CD4-positive, alpha-beta T cell (primary cell): Measurements from ENCODE around the gene SSH2. TPM values are rescaled to one million over a fixed set of nuclear protein-coding genes. Genes with fewer than 3 reads are reported as not detected.
"Not testable (repeated sequence)": the region's sequence is repeated elsewhere in the genome, so short reads cannot be mapped to it uniquely, and the experiment has no call there.

Experiments
- ATAC-seq: fragments of 200-7000 bp; cut with Tn5 transposase; one replicate; pipeline ENCODE4 v1.10.0; 2022; ENCODE audit warnings: mild to moderate bottlenecking; ENCODE audit not compliant: poor library complexity
- CTCF ChIA-PET: fragments of 350-600 bp; sonication (Branson Sonifier 250); formaldehyde crosslinking; loops from one replicate; lab custom pipeline; 2021; ENCODE audit warnings: antibody characterized with exemption, inconsistent platforms; lab: Charles Lee
- POLR2A ChIA-PET: fragments of 350-600 bp; sonication (Branson Sonifier 250); formaldehyde crosslinking; loops from one replicate; lab custom pipeline; 2021; ENCODE audit warnings: antibody characterized with exemption, inconsistent platforms; lab: Charles Lee
- DNase-seq, 14 experiments: peaks; one replicate each; pipeline ENCODE4 v3.0.0-alpha.2; 2013 to 2020; ENCODE audit warnings: mixed read lengths in 2 of 14
- H3K27ac ChIP-seq, 2 donors: one replicate each; pipeline versions ENCODE4 v1.5.1 to v1.7.0; 2013; ENCODE audit warnings: low read length in 2 of 2, low read depth in 1 of 2, mild to moderate bottlenecking in 1 of 2
- H3K27me3 ChIP-seq, 2 experiments: 1 replicate in 1 of 2; 2 replicates in 1 of 2; pipeline versions ENCODE4 v1.6.1 to v1.7.0; 2013; ENCODE audit warnings: low read length in 2 of 2, control low read depth in 1 of 2, mild to moderate bottlenecking in 1 of 2, moderate library complexity in 1 of 2; ENCODE audit not compliant: insufficient read depth in 2 of 2, control insufficient read depth in 1 of 2
- H3K36me3 ChIP-seq: one replicate; pipeline ENCODE4 v1.6.1; 2013; ENCODE audit warnings: low read length, control low read depth; ENCODE audit not compliant: insufficient read depth
- H3K4me1 ChIP-seq: one replicate; pipeline ENCODE4 v1.6.1; 2013; ENCODE audit warnings: low read length, control low read depth; ENCODE audit not compliant: insufficient read depth
- H3K4me3 ChIP-seq: one replicate; pipeline ENCODE4 v1.5.1; 2013; ENCODE audit warnings: mild to moderate bottlenecking, low read length, moderate library complexity
- H3K9me3 ChIP-seq, 2 experiments: 1 replicate in 1 of 2; 2 replicates in 1 of 2; pipeline versions ENCODE4 v1.6.1 to v1.7.0; 2013; ENCODE audit warnings: low read length in 2 of 2, mild to moderate bottlenecking in 2 of 2, control low read depth in 1 of 2, moderate library complexity in 1 of 2; ENCODE audit not compliant: control insufficient read depth in 1 of 2, insufficient read depth in 1 of 2
- H3K27ac Mint-ChIP-seq: one replicate; pipeline ENCODE4 v1.8.0; 2020; ENCODE audit warnings: mixed read lengths
- H3K27me3 Mint-ChIP-seq: one replicate; pipeline ENCODE4 v1.8.0; 2021; ENCODE audit warnings: mixed read lengths
- H3K36me3 Mint-ChIP-seq: one replicate; pipeline ENCODE4 v1.8.0; 2021; ENCODE audit warnings: low read depth, mixed read lengths
- H3K4me1 Mint-ChIP-seq: one replicate; pipeline ENCODE4 v1.8.0; 2021; ENCODE audit warnings: low read depth, mixed read lengths
- H3K4me3 Mint-ChIP-seq: one replicate; pipeline ENCODE4 v1.8.0; 2020; ENCODE audit warnings: mild to moderate bottlenecking, mixed read lengths
- H3K9me3 Mint-ChIP-seq: one replicate; pipeline ENCODE4 v1.8.0; 2020; ENCODE audit warnings: mixed read lengths
- CTCF ChIP-seq: fragments of 200-600 bp; IDR thresholded peaks from one replicate; pipeline ENCODE4 v1.8.0; 2022; ENCODE audit warnings: antibody characterized with exemption, mild to moderate bottlenecking
- intact Hi-C, 2 experiments: fragments of 100-400 bp; cut with DNase I in 1 of 2; cut with micrococcal nuclease in 1 of 2; formaldehyde crosslinking; loops; one replicate each; pipeline versions ENCODE4 v1.15.1 to v1.9.0; 2023 to 2025; cut with DNase I, micrococcal nuclease
- total RNA-seq, 174 experiments: library from RNA in 2 of 174; stranded (reverse) in 2 of 174; gene quantifications; one replicate each; pipeline ENCODE4 v1.2.3 and lab custom pipeline; 2021 to 2026

Gene SSH2
- total RNA-seq, 2 experiments from 2014 or later: 73.4 to 81.5 TPM

- H3K9me3 ChIP-seq: no peaks in the 10 kb centered on the region
- H3K27ac ChIP-seq: no peak overlapping the region
- no peaks in the 10 kb centered on the region for H3K27me3 ChIP-seq
- H3K4me1 ChIP-seq: peaks cover 3% of the 10 kb centered on the region
- H3K27me3 Mint-ChIP-seq: no peaks in the 10 kb centered on the region
- H3K27ac Mint-ChIP-seq: no peak overlapping the region
- DNase-seq (no peak), ATAC-seq (no peak)
- ChIA-PET POLR2A (no interaction called here), CTCF (interaction anchor here (1.1 kb wide), 1 partner anchor 9 kb away, joined by 3 read pairs; no protein-coding TSS in a partner anchor)
- no peak for TF ChIP-seq CTCF
- H3K4me1 Mint-ChIP-seq: peaks cover 9% of the 10 kb centered on the region
- no peak overlapping the region for H3K4me3 Mint-ChIP-seq
- H3K9me3 Mint-ChIP-seq: no peaks in the 10 kb centered on the region
- H3K36me3 Mint-ChIP-seq: peaks cover 6% of the 10 kb centered on the region
- H3K36me3 ChIP-seq: no peaks in the 10 kb centered on the region
- H3K4me3 ChIP-seq: no peak overlapping the region
- intact Hi-C loops: no loop called here
Measured at GRCh38 chr17:29782917-29783316, 147.1 kb downstream of the SSH2 start.

- not testable (repeated sequence) for H3K9me3 Mint-ChIP-seq, DNase-seq, H3K27me3 Mint-ChIP-seq, H3K27me3 ChIP-seq, H3K36me3 ChIP-seq, H3K4me1 Mint-ChIP-seq, H3K9me3 ChIP-seq, H3K4me3 ChIP-seq, H3K4me3 Mint-ChIP-seq, H3K4me1 ChIP-seq, H3K27ac ChIP-seq, H3K27ac Mint-ChIP-seq, ATAC-seq
- ChIA-PET CTCF (interaction anchor here (1.1 to 3.3 kb wide), 24 partner anchors 10 to 199 kb away, joined by 3 to 31 read pairs (median 6); no protein-coding TSS in a partner anchor), POLR2A (interaction anchor here (1.0 to 3.6 kb wide), 7 partner anchors 17 to 212 kb away, joined by 3 to 25 read pairs (median 5); partner anchors contain the start of gene TP53I13)
- peaks cover 10% of the 10 kb centered on the region for H3K36me3 Mint-ChIP-seq
- intact Hi-C loops: loop anchor here (1.0 to 2.0 kb wide), 6 partner anchors 19 to 200 kb away; no protein-coding TSS in a partner anchor
Measured at GRCh38 chr17:29779812-29780190, 150.2 kb downstream of the SSH2 start.

- POLR2A ChIA-PET: interaction anchor here (0.6 to 3.6 kb wide), 8 partner anchors 16 to 211 kb away, joined by 3 to 25 read pairs (median 4); partner anchors contain the start of gene TP53I13
- no peak overlapping the region for H3K27ac Mint-ChIP-seq
- H3K9me3 Mint-ChIP-seq: no peaks in the 10 kb centered on the region
- DNase-seq: peak; percentile 63 to 89 (median 81)
- H3K27ac ChIP-seq: no peak overlapping the region
- intact Hi-C loops: loop anchor here (1.0 to 2.0 kb wide), 6 partner anchors 18 to 199 kb away; no protein-coding TSS in a partner anchor
- ATAC-seq: peak; percentile 99
- no peak overlapping the region for H3K4me3 Mint-ChIP-seq
- no peak overlapping the region for H3K4me3 ChIP-seq
- no peaks in the 10 kb centered on the region for H3K27me3 Mint-ChIP-seq
- peaks cover 4% of the 10 kb centered on the region for H3K36me3 ChIP-seq
- CTCF ChIA-PET: interaction anchor here (0.7 to 3.3 kb wide), 30 partner anchors 9 to 199 kb away, joined by 3 to 31 read pairs (median 5); no protein-coding TSS in a partner anchor
- no peaks in the 10 kb centered on the region for H3K9me3 ChIP-seq
- peaks cover 3% of the 10 kb centered on the region for H3K4me1 ChIP-seq
- H3K27me3 ChIP-seq: no peaks in the 10 kb centered on the region
- peaks cover 6% of the 10 kb centered on the region for H3K36me3 Mint-ChIP-seq
- peaks cover 9% of the 10 kb centered on the region for H3K4me1 Mint-ChIP-seq
- TF ChIP-seq CTCF: peak; percentile 87
Measured at GRCh38 chr17:29778956-29779811, 150.8 kb downstream of the SSH2 start.
